Ovary (tissue), 3 donors: ENCODE measurements around the gene NUF2.

Experiments used
- EP300 ChIP-seq: sonication (generic); formaldehyde crosslinking; IDR thresholded peaks from one replicate; pipeline ENCODE4 v1.6.1; 2017; ENCODE audit warnings: antibody characterized with exemption
- TF ChIP-seq, protein P1 (sequence below), 3 donors: fragments of 450-650 bp in 2 of 3; fragments of 200-600 bp in 1 of 3; IDR thresholded peaks; one replicate each; pipeline versions ENCODE4 v1.5.1 to v1.8.0; 2016 to 2022; ENCODE audit warnings: antibody characterized with exemption in 3 of 3, mild to moderate bottlenecking in 1 of 3
- donor health status: DM: no; HTN: no; CAD: no.

DNA sequence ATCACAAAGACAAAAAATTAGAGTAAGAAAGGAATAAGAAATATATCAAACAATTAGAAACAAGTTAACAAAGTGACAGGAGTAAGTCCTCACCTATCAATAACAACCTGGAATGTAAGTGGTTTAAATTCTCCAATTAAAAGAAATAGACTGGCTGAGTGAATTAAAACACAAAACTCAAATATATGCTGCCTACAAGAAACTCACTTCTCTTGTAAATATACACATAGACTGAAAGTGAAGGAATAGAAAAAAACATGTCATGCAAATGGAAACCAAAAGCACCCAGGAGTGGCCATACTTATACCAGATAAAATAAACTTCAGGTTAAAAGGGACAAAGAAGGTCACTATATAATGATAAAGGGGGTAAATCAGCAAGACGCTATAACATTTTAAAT is 43.2 kb upstream of the NUF2 start:
- TF ChIP-seq EP300, result no peak
- TF ChIP-seq, protein P1, sequence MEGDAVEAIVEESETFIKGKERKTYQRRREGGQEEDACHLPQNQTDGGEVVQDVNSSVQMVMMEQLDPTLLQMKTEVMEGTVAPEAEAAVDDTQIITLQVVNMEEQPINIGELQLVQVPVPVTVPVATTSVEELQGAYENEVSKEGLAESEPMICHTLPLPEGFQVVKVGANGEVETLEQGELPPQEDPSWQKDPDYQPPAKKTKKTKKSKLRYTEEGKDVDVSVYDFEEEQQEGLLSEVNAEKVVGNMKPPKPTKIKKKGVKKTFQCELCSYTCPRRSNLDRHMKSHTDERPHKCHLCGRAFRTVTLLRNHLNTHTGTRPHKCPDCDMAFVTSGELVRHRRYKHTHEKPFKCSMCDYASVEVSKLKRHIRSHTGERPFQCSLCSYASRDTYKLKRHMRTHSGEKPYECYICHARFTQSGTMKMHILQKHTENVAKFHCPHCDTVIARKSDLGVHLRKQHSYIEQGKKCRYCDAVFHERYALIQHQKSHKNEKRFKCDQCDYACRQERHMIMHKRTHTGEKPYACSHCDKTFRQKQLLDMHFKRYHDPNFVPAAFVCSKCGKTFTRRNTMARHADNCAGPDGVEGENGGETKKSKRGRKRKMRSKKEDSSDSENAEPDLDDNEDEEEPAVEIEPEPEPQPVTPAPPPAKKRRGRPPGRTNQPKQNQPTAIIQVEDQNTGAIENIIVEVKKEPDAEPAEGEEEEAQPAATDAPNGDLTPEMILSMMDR (IDR thresholded peaks at IDR 0.05), result no peak
